Prostate gland (tissue), 2 donors: ENCODE data around the gene SLC27A1.
A peak's percentile ranks its signal among the peaks of the same experiment; 100 is the strongest.

Experiments used
- POLR2A ChIP-seq: fragments of 450-650 bp; IDR thresholded peaks from one replicate; pipeline ENCODE4 v1.6.1; 2016; ENCODE audit warnings: antibody characterized with exemption, mild to moderate bottlenecking
- POLR2AphosphoS5 ChIP-seq: sonication (generic); formaldehyde crosslinking; IDR thresholded peaks from one replicate; pipeline ENCODE4 v1.6.1; 2017; ENCODE audit warnings: antibody characterized with exemption
- TF ChIP-seq, protein P1 (sequence below), 4 experiments: fragments of 200-600 bp in 2 of 4; fragments of 450-650 bp in 2 of 4; sonication (generic) in 2 of 4; IDR thresholded peaks; 1 replicate in 3 of 4; 2 replicates in 1 of 4; pipeline ENCODE4 v1.5.1; 2016 to 2019; ENCODE audit warnings: antibody characterized with exemption in 4 of 4, mild to moderate bottlenecking in 2 of 4, moderate library complexity in 2 of 4

GRCh38 chr19:17555480-17555928 lies 85.2 kb downstream of the SLC27A1 start, which contains the start of gene COLGALT1:
- TF ChIP-seq, protein P1, sequence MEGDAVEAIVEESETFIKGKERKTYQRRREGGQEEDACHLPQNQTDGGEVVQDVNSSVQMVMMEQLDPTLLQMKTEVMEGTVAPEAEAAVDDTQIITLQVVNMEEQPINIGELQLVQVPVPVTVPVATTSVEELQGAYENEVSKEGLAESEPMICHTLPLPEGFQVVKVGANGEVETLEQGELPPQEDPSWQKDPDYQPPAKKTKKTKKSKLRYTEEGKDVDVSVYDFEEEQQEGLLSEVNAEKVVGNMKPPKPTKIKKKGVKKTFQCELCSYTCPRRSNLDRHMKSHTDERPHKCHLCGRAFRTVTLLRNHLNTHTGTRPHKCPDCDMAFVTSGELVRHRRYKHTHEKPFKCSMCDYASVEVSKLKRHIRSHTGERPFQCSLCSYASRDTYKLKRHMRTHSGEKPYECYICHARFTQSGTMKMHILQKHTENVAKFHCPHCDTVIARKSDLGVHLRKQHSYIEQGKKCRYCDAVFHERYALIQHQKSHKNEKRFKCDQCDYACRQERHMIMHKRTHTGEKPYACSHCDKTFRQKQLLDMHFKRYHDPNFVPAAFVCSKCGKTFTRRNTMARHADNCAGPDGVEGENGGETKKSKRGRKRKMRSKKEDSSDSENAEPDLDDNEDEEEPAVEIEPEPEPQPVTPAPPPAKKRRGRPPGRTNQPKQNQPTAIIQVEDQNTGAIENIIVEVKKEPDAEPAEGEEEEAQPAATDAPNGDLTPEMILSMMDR (IDR thresholded peaks at IDR 0.05), result peak in 2 of 4 experiments; percentile 9 to 20
- no peak for TF ChIP-seq POLR2A
- peak; percentile 83 for TF ChIP-seq POLR2AphosphoS5
